ENCODE data around the gene CPNE9.

CPNE9 gene

GRCh38 chr3:9742560-9742959 lies 38.9 kb downstream of the CPNE9 start:
- peaks cover 84% of the 10 kb centered on the region for H3K36me3 Mint-ChIP-seq (ENCODE audit: low read depth)
- H3K9me3 Mint-ChIP-seq, result no peaks in the 10 kb centered on the region
- peaks cover 23% of the 10 kb centered on the region for H3K4me1 Mint-ChIP-seq (ENCODE audit: low read depth)
- no peaks in the 10 kb centered on the region for H3K27me3 Mint-ChIP-seq
- no peak overlapping the region for H3K27ac Mint-ChIP-seq
- H3K4me3 Mint-ChIP-seq, result no peak overlapping the region

GRCh38 chr3:9743548-9743947 lies 39.9 kb downstream of the CPNE9 start:
- Mint-ChIP-seq H3K27me3 (no peaks in the 10 kb centered on the region), H3K9me3 (no peaks in the 10 kb centered on the region), H3K4me1 (ENCODE audit: low read depth) (peaks cover 19% of the 10 kb centered on the region), H3K27ac (no peak overlapping the region), H3K4me3 (no peak overlapping the region), H3K36me3 (ENCODE audit: low read depth) (peaks cover 85% of the 10 kb centered on the region)

GRCh38 chr3:9744162-9744561 lies 40.5 kb downstream of the CPNE9 start:
- Mint-ChIP-seq H3K4me1 (ENCODE audit: low read depth) (peaks cover 23% of the 10 kb centered on the region), H3K27me3 (no peaks in the 10 kb centered on the region), H3K4me3 (no peak overlapping the region), H3K36me3 (ENCODE audit: low read depth) (peaks cover 85% of the 10 kb centered on the region), H3K27ac (no peak overlapping the region), H3K9me3 (no peaks in the 10 kb centered on the region)

GRCh38 chr3:9745521-9745920 lies 41.9 kb downstream of the CPNE9 start:
- H3K27me3 Mint-ChIP-seq, result no peaks in the 10 kb centered on the region
- H3K27ac Mint-ChIP-seq, result no peak overlapping the region
- H3K36me3 Mint-ChIP-seq (ENCODE audit: low read depth), result peaks cover 76% of the 10 kb centered on the region
- no peak overlapping the region for H3K4me3 Mint-ChIP-seq
- H3K4me1 Mint-ChIP-seq (ENCODE audit: low read depth), result peaks cover 36% of the 10 kb centered on the region
- H3K9me3 Mint-ChIP-seq, result no peaks in the 10 kb centered on the region

GRCh38 chr3:9746330-9746729 lies 42.7 kb downstream of the CPNE9 start:
- H3K27ac Mint-ChIP-seq, result peak overlapping the region; percentile 75
- peaks cover 44% of the 10 kb centered on the region for H3K4me1 Mint-ChIP-seq (ENCODE audit: low read depth)
- H3K36me3 Mint-ChIP-seq (ENCODE audit: low read depth), result peaks cover 74% of the 10 kb centered on the region
- H3K4me3 Mint-ChIP-seq, result no peak overlapping the region
- H3K27me3 Mint-ChIP-seq, result no peaks in the 10 kb centered on the region
- H3K9me3 Mint-ChIP-seq, result no peaks in the 10 kb centered on the region

- peaks cover 77% of the 10 kb centered on the region for H3K36me3 Mint-ChIP-seq (ENCODE audit: low read depth)
- H3K4me3 Mint-ChIP-seq, result no peak overlapping the region
- peaks cover 53% of the 10 kb centered on the region for H3K4me1 Mint-ChIP-seq (ENCODE audit: low read depth)
- no peaks in the 10 kb centered on the region for H3K9me3 Mint-ChIP-seq
- H3K27me3 Mint-ChIP-seq, result no peaks in the 10 kb centered on the region
- H3K27ac Mint-ChIP-seq, result no peak overlapping the region
Measured at GRCh38 chr3:9747267-9747666, 43.6 kb downstream of the CPNE9 start.

GRCh38 chr3:9748031-9748430 lies 44.4 kb downstream of the CPNE9 start:
- H3K9me3 Mint-ChIP-seq, result no peaks in the 10 kb centered on the region
- H3K4me1 Mint-ChIP-seq (ENCODE audit: low read depth), result peaks cover 58% of the 10 kb centered on the region
- H3K27ac Mint-ChIP-seq, result no peak overlapping the region
- H3K4me3 Mint-ChIP-seq, result no peak overlapping the region
- H3K36me3 Mint-ChIP-seq (ENCODE audit: low read depth), result peaks cover 72% of the 10 kb centered on the region
- no peaks in the 10 kb centered on the region for H3K27me3 Mint-ChIP-seq

GRCh38 chr3:9749296-9749644 lies 45.6 kb downstream of the CPNE9 start:
- Mint-ChIP-seq H3K4me1 (ENCODE audit: low read depth) (peaks cover 66% of the 10 kb centered on the region), H3K27me3 (no peaks in the 10 kb centered on the region), H3K4me3 (peak overlapping the region; percentile 96), H3K27ac (peak overlapping the region; percentile 93), H3K36me3 (ENCODE audit: low read depth) (peaks cover 69% of the 10 kb centered on the region), H3K9me3 (no peaks in the 10 kb centered on the region)

- no peaks in the 10 kb centered on the region for H3K27me3 Mint-ChIP-seq
- peaks cover 68% of the 10 kb centered on the region for H3K36me3 Mint-ChIP-seq (ENCODE audit: low read depth)
- no peaks in the 10 kb centered on the region for H3K9me3 Mint-ChIP-seq
Measured at GRCh38 chr3:9749645-9750555, 46.3 kb downstream of the CPNE9 start, which contains the start of gene OGG1. TSS of gene OGG1 (plus strand) at chr3:9749952. CDS start at chr3:9750287, 335 bp downstream.

GRCh38 chr3:9750556-9751411 lies 47.2 kb downstream of the CPNE9 start:
- Mint-ChIP-seq H3K36me3 (ENCODE audit: low read depth) (peaks cover 67% of the 10 kb centered on the region), H3K4me3 (peak overlapping the region; percentile 96), H3K9me3 (no peaks in the 10 kb centered on the region), H3K27me3 (no peaks in the 10 kb centered on the region), H3K4me1 (ENCODE audit: low read depth) (peaks cover 66% of the 10 kb centered on the region), H3K27ac (peak overlapping the region; percentile 93)

More at GRCh38 chr3:9749645-9750555, 46.3 kb downstream of the CPNE9 start, which contains the start of gene OGG1:
- Mint-ChIP-seq H3K4me1 (ENCODE audit: low read depth) (peaks cover 71% of the 10 kb centered on the region), H3K4me3 (peak within 1 kb of the TSS; percentile 96), H3K27ac (peak within 1 kb of the TSS; percentile 93)

GRCh38 chr3:9754678-9755077 lies 51.0 kb downstream of the CPNE9 start:
- Mint-ChIP-seq H3K4me3 (no peak overlapping the region), H3K9me3 (no peaks in the 10 kb centered on the region), H3K4me1 (ENCODE audit: low read depth) (peaks cover 43% of the 10 kb centered on the region), H3K27me3 (no peaks in the 10 kb centered on the region), H3K36me3 (ENCODE audit: low read depth) (peaks cover 62% of the 10 kb centered on the region), H3K27ac (no peak overlapping the region)

- Mint-ChIP-seq H3K27me3 (no peaks in the 10 kb centered on the region), H3K9me3 (no peaks in the 10 kb centered on the region), H3K27ac (no peak overlapping the region), H3K4me3 (no peak overlapping the region), H3K4me1 (ENCODE audit: low read depth) (peaks cover 20% of the 10 kb centered on the region), H3K36me3 (ENCODE audit: low read depth) (peaks cover 65% of the 10 kb centered on the region)
Measured at GRCh38 chr3:9757427-9757826, 53.8 kb downstream of the CPNE9 start.

- H3K4me1 Mint-ChIP-seq (ENCODE audit: low read depth), result peaks cover 6% of the 10 kb centered on the region
- no peaks in the 10 kb centered on the region for H3K27me3 Mint-ChIP-seq
- H3K27ac Mint-ChIP-seq, result no peak overlapping the region
- no peaks in the 10 kb centered on the region for H3K9me3 Mint-ChIP-seq
- H3K4me3 Mint-ChIP-seq, result no peak overlapping the region
- peaks cover 56% of the 10 kb centered on the region for H3K36me3 Mint-ChIP-seq (ENCODE audit: low read depth)
Measured at GRCh38 chr3:9760779-9761505, 57.3 kb downstream of the CPNE9 start.

- no peak overlapping the region for H3K27ac Mint-ChIP-seq
- H3K36me3 Mint-ChIP-seq (ENCODE audit: low read depth), result peaks cover 48% of the 10 kb centered on the region
- no peaks in the 10 kb centered on the region for H3K9me3 Mint-ChIP-seq
- no peak overlapping the region for H3K4me3 Mint-ChIP-seq
- peaks cover 8% of the 10 kb centered on the region for H3K4me1 Mint-ChIP-seq (ENCODE audit: low read depth)
- no peaks in the 10 kb centered on the region for H3K27me3 Mint-ChIP-seq
Measured at GRCh38 chr3:9761919-9762318, 58.3 kb downstream of the CPNE9 start.
